HG02678 (cell line): Measurements from ENCODE around the gene SLC25A47.
"Not testable (repeated sequence)": the region's sequence is repeated elsewhere in the genome, so short reads cannot be mapped to it uniquely, and the experiment has no call there.

Experiments used
- ATAC-seq: cut with Tn5 transposase; IDR thresholded peaks from one replicate; pipeline ENCODE4 v1.9.1; 2021; ENCODE audit warnings: mild to moderate bottlenecking, moderate library complexity; ENCODE audit not compliant: unreplicated experiment

SLC25A47 gene

DNA sequence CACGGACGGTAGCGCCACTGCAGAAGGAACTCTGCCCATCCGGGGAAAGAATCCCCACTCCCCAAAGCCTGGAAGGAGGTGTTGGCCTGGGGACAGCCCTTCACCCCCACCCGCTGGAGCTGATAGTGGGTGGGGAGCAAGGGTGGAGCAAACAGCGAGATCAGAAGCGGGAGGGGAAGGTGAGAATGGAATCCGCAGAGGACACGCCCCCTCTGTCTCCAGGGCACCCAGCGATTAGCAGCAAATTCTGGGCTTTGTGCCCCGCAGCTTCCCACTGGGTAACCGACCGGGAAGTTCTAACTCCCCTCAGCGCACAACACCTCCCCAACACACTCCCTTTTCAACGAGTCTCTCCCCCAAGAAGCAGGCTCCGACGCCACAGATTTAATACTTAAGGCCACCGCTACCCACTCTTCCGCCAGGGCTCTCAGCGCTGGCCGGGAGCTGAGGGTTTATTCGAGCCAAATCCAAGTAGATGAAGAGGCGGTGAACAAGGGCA, 18.3 kb upstream of the SLC25A47 start:
- no peak for ATAC-seq

- no peak for ATAC-seq
Measured at GRCh38 chr14:100305324-100306100, 17.6 kb upstream of the SLC25A47 start.

GRCh38 chr14:100306101-100306997, 16.8 kb upstream of the SLC25A47 start, which contains the start of gene SLC25A29:
TSS of gene SLC25A29 (minus strand) at chr14:100306444. CDS start at chr14:100306232, 212 bp downstream.
- ATAC-seq: peak; percentile 87

DNA sequence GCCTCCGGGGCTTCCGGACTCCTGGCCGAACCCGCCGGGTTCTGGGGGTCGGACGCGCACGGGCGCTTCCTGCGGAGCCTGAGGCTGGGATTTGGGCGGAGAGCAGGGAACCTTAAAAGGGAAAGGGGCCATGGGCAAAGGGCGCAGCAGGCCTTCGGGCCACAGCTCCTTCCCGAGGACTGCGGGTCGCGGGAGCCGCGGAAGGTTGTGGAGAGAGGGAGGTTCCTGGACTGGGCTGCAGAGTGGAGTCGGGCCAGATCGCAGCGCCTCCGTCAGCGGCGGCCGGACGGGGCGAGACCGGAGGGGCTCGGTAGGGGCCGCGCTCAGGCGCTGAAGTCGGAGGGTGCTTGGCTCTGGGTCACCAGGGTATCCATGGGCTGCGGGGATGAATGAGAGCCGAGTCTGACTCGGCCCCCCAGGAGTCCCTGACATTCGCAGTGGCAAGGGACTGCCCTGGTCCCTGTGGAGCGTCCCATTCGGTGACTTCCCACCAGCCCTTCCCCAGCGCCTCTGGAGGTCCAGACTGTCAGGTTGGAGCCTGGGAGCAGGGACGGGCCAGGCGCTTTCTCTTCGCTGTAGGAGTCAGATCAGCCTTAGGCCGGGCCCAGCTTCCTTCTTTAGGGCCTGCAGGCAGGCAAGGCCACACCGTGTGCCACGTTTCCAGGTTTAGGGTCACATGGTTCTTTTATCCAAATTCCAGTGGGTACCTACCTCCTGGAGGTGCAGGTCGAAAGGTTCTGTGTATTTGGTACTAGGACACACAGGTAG, 16.0 kb upstream of the SLC25A47 start:
- no peak for ATAC-seq

DNA sequence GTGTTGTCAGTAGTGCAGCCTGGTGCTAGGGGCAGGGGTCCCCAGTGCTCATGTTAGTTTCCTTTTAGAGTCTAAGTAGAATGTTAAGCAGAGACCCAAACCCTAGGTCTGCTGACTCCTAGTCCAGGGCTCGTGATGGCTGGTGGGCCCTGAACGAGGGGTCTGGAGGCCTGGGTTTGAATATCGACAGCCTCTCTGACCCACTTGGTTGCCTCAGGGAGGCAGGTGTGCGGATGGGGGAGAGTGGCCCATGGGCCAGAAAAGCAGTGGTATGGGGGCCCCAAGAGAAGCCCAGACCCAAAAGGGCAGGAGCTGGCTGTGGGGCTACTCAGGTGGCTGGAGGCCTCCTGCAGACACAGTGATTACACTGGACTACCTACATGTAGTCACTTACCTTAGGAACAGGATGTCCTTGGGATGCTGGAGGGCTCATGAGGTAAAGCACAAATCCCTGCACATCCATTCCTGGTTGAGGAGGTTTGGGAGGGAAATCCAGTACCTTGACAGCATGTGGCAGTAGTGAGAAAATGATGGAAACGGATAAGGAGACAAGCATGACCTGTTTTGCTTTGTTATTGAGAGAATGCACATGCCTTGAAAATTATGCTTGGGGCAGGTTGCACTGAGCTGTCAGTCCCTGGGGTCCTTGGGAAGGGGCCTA, 15.2 kb upstream of the SLC25A47 start:
- no peak for ATAC-seq

DNA sequence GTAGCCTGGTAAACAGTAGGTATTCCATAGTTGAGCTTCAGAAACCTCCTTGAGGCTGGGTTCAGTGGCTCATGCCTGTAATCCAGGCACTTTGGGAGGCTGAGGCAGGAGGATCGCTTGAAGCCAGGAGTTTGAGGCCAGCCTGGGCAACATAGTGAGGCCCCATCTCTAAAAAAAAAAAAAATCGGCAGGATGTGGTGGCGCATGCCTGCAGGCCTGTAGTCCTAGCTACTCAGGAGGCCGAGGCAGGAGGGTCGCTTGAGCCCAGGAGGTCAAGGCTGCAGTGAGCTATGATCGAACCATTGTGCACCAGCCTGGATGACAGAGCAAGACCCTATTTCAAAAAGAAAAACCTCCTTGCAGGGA, 14.7 kb upstream of the SLC25A47 start:
- ATAC-seq: not testable (repeated sequence)

GRCh38 chr14:100309028-100309737, 14.0 kb upstream of the SLC25A47 start:
- no peak for ATAC-seq

DNA sequence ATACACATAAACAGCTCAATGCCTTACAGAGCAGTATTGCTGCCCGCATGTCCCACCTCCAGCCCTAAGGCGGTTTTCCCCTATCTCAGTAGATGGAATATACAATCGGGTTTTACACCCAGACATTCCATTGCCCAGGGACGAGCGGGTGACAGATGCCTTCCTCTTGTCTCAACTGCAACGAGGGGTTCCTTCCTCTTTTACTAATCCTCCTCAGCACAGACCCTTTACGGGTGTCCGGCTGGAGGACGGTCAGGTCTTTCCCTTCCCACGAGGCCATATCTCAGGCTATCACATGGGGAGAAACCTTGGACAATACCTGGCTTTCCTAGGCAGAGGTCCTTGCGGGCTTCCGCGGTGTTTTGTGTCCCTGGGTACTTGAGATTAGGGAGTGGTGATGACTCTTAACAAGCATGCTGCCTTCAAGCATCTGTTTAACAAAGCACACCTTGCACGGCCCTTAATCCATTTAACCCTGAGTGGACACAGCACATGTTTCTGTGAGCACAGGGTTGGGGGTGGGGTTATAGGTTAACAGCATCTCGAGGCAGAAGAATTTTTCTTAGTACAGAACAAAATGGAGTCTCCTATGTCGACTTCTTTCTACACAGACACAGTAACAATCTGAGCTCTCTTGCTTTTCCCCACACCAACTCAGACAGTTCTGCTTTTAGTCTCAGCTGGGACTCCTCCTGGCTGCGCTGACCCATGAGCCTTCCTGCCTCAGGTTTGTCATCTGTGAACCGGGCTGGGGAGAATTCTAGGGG, 10.8 kb upstream of the SLC25A47 start:
- not testable (repeated sequence) for ATAC-seq

DNA sequence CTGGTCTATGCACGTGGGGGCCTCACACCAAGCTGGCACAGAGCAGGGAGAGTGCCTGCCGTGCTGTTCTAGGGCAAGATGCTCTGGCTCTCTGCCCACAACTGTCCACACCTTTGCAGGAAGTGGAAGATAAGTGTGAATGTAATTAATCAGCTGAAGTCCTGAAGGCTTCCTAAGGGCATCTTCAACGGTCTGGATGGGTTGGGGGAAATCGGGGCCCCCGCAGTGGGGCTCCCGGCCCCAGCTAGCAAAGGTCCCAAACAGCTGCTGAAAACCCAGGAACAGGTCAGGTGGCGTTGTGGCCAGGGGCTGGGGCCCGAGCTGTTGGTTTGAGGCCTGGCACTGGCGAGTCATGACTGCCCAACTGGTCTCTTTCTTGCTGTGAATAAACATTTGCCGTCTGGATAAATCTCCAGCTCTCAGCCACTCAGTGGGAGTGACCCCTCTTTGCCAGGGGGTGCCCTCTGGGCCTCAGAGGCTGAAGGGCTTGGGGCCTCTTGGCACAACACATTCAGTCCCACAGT, 10.2 kb upstream of the SLC25A47 start:
- no peak for ATAC-seq

DNA sequence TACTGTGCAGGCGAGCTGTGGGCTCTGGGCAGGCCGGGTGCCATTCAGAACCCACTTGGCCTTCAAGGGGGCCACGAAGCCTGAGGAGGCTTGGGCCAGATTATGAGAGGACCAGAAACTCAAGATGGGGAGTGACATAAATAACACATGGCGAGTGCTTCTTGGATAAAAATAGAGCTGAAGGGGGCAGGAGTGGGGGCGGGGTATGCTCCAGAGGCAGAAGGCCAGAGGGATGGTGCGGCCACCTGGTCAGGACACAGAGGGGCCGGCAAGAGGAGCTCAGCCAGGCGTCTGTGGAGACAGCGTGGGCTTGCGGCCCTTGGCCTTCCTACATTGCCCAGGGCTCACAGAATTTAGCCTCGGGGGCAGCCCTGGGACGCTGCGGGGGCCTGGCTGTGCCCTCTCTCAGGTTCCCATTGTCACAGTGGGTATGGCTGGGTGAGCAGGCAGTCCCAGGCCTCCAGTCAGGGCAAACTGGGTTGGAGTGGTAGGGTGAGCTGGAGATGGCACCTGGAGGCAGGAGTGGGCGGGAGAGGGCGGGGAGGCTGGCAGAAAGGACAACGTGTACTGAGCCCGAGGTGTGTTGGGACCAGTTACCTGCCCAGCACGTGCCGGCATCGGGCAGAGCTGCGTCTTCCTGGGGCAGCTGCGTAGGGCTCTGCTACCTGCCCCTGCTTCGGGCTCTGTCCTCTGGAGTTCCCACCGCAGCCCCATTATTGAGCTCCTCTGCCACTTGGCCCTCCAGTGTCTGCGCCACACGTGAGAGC, 9.5 kb upstream of the SLC25A47 start:
- no peak for ATAC-seq

GRCh38 chr14:100314724-100315123, 8.4 kb upstream of the SLC25A47 start:
- no peak for ATAC-seq

- ATAC-seq: no peak
Measured at GRCh38 chr14:100317389-100317788, 5.8 kb upstream of the SLC25A47 start.

DNA sequence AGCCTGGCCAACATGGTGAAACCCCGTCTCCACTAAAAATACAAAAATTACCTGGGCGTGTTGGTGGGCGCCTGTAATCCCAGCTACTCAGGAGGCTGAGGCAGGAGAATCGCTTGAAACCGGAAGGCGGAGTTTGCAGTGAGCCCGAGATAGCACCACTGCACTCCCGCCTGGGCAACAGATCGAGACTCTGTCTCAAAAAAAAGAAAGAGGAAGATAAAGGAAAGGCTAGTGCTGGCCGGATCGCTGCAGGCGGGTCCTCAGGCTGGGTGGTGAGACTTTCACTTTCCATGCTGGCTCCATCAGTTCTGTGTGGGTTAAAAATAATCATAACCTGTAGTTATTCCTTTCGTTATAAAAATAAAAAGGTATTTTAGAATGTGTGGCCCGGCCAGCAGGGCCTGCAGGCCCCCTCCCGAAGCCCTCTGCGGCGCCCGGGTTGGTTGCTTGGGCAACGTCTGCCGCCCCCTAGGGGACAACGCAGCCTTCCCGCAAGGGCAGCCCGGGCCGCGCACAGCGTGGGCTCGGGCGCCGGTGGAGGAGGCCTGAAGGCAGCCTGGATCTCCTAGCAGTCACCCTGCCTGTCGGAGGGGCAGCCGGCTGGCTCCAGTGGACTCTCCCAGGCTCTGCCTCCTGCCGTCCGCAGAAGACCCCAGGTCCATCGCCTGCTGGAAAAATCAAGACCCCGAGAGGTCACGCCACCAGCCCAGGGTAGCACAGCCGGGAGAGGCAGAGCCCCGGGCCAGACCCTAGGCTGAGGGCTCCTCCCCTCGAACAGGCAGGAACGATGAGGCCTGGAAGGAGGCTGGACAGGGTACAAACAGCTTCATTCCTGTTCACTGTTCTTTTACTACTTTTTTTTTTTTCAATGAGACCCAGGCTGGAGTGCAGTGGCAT, 5.0 kb upstream of the SLC25A47 start:
- peak; percentile 91 for ATAC-seq

GRCh38 chr14:100320157-100320856, 2.8 kb upstream of the SLC25A47 start:
- ATAC-seq: no peak

DNA sequence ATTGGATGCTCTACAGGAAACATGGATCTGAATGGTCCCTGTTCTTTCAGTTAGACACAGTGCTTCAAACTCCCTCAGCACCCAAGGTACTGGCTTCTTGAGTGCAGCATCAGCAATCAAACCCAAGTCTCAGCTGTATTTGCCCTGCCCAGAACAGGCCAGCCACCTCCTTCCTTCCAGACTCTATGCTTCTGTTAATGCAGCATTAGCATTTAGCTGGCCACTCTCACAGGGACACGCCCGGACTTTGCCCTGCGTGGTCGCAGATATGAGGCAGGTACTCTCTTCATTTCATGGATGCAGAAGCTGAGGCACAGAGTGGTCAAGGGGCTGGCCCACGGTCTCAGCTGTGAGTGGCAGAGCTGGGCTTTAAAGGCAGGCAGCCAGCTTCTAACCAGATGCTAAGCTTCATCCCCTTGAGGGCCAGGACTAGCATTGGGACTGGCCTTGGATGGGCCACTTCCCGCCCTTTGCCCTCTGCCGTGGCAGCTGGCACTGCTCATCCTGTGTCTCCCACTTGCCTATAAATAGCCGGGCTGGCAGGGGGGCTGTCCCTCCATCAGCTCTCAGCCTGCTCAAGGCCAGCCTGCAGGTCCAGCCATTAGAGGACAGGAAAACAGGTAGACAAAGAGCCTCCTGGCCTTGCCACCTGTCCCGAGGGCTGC, 1.5 kb upstream of the SLC25A47 start:
- no peak for ATAC-seq
